LNCaP clone FGC (cell line): ENCODE measurements around the gene ZBP1.

ENCODE experiments used
- DNase-seq: peaks from one replicate; pipeline ENCODE4 v3.0.0-alpha.2; 2011; ENCODE audit warnings: low read depth
- H3K4me3 ChIP-seq: 2 replicates; pipeline ENCODE4 v1.5.1; 2011; ENCODE audit warnings: mild to moderate bottlenecking, low read depth, low read length, control low read depth
- TF ChIP-seq, protein P1 (sequence below): IDR thresholded peaks from 2 replicates; pipeline ENCODE4 v1.5.1; 2012; ENCODE audit warnings: mild to moderate bottlenecking; ENCODE audit not compliant: control insufficient read depth, insufficient read depth; ENCODE audit errors: extremely low read depth

ZBP1 gene

DNA sequence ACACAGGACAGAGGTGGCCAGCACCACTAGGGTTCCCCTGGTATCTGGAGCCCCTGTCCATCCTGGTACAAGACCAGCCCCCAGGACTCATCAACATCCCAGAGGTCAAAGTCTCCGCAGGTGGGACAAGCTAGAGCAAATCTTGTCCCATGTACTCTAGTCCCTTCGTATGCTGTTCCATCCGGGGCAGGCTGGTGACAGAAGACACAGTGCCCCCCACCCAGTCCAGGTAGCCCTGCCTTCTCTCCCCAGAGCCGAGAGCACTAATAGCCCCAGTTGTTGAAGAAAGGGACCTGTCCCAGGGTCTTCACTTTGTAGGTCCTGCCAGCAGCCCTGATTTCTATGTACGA lies 38.2 kb downstream of the ZBP1 start:
- no peak overlapping the region for H3K4me3 ChIP-seq

DNA sequence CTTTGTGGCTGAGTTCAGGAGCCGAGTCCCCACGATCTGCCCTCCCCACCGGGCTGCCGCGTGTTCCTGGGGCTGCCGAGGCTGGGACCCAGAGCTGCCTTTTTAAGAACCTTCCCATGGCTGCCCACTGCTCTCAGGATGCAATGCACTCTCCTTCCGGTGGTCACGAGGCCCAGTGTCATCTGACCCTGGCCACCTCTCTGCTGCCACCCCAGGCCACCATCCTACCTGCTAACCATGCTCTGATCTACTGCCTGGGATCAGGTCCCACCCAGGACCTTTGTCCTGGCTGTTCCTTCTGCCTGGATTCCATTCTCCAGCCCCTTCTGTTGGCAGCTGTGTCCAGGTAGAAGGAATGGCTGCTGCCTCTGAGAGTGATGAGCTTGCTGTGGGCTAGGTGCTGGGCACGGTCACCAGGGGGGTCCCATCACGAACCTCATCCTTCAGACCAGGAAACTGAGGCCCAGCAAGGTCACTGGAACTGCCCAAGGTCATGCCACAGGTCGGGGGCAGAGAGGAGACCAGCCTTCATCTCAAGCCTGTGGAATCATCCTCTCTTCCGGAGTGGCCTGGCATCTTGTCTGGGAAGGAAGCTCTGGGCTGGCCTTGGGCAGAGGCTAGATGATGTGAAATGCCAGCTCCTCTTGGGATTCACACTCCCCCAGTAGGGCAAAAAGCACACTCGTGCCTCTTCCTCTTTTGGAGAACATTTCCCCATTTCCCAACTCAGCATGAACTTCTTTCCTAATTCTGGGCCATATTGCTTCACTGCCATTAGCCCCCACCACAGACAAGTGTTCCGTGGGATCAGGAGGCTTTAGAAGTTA lies 38.8 kb downstream of the ZBP1 start:
- no peak for DNase-seq
- no peak overlapping the region for H3K4me3 ChIP-seq
- TF ChIP-seq, protein P1, sequence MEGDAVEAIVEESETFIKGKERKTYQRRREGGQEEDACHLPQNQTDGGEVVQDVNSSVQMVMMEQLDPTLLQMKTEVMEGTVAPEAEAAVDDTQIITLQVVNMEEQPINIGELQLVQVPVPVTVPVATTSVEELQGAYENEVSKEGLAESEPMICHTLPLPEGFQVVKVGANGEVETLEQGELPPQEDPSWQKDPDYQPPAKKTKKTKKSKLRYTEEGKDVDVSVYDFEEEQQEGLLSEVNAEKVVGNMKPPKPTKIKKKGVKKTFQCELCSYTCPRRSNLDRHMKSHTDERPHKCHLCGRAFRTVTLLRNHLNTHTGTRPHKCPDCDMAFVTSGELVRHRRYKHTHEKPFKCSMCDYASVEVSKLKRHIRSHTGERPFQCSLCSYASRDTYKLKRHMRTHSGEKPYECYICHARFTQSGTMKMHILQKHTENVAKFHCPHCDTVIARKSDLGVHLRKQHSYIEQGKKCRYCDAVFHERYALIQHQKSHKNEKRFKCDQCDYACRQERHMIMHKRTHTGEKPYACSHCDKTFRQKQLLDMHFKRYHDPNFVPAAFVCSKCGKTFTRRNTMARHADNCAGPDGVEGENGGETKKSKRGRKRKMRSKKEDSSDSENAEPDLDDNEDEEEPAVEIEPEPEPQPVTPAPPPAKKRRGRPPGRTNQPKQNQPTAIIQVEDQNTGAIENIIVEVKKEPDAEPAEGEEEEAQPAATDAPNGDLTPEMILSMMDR = 0 out of 2 replicates have a peak, but pooled peaks have one; percentile 11

More for the DNA sequence above, 38.2 kb downstream of the ZBP1 start:
- no peak for DNase-seq
- TF ChIP-seq, protein P1 = no peak

DNA sequence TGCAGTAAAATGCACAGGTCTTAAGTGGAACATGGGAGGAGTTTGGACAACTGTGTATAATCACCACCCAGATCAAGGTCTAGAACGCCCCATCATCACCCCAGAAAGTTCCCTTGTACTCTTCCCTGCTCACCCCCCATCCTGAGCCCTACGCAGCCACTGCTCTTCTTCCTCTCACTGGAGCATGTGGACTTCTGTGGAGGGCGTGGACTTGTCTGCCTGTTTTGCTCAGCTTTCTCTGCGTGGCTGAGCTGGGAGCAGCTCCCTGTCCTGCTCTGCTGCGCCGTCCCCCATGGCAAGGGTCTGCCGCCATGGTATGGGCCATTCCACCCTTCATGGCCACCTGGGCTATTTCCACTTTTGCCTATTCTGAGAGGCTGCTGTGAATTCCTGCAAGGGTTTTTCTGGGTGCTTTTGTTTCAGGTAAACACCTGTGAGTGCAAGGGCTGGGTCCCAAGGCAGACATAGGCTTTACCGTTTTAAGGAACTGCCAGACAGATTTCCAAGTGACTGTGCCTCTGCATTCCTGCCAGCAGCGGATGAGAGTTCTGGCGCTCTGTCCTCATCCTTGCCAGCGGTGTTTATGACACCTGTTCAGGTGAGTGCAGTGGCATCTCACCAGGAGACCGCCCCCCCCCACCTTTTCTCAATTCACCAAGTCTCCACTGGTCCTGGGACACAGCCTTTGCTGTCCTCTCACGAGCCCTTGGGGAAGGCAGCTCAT lies 39.6 kb downstream of the ZBP1 start:
- no peak for DNase-seq
- H3K4me3 ChIP-seq = no peak overlapping the region
- TF ChIP-seq, protein P1 = no peak

DNA sequence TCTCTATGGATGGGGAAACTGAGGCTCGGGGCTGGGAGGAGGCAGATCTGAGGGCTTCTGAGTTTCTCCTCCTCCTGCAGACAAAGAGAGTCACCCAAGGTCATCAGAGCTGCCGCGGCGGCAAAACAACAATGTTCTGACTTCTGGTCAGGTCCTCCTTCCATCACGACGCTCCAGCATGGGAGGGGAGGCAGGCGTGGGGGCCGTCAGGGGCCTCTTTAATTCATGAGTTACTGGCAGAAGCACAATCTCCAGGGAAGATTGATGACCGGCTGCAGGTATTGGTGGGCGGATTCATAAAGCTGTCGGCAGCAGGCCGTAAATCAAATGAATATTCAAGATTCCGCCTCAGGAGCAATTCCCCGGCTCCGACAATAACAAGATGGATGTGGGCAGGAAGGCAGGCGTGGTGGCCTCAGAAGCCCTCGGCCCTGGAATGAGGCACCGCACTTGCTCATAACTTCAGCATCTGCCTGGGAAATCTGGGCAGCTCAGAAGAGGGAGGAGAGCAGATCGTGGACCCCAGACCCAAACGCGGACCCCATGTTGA lies 40.3 kb downstream of the ZBP1 start:
- TF ChIP-seq, protein P1 = no peak
- DNase-seq = no peak
- no peak overlapping the region for H3K4me3 ChIP-seq

DNA sequence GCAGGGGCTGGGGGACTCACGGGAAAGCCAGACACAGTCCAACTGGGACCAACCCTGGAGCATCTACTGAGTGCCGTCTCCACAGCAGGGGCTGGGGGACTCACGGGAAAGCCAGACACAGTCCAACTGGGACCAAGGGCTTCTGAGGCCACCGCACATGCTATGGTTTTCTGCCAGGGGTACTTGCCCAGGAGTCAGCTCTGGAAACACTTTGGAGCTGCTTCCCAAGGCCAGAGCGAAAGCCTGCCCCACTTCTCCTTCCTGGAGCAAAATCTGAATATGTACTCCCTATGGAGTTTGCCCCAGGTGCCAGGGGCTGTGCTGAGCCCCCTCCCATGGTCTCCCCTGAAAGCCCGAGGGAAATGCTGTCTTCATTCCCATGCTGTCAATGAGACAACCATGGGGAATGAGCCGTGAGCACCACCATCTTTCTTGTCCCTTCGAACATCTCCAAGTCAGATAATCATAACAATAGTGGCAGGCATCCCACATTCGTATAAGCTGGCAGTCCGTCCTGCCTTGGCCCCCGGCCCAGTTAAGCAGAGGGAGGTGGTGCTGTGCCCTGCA lies 40.8 kb downstream of the ZBP1 start:
- no peak for DNase-seq

DNA sequence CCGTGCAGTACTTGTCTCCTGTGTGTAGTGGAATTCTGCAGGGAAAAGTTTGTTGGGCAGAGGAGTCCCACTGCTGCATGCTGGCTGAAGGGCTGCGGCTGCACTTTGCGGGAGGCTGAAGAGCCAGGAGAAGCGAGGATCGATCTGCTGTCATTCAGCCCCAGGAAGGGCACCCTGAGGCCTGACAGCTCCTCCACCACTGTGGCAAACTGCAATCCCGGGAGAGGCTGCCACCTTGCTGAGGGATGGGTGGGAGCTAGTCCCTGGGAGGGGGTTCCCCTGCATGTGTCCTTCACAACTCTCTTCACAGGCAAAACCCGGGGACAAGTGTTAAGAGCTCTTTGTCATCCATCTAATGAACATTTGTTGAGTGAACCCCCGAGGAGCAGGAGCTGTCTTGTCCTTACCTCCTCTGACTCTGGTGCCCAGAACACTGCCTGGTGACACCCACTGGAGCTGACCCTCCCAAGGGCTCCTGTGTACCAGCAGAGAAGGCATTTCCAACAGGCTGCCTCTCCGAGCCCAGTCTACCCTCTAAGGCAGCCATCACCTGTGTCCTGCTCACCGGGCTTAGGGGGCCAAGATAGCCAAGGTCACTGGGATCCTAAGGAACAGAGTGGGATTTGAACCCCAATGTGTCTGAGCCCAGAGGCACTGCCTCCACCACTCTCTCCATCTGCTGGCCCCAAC lies 41.6 kb downstream of the ZBP1 start:
- no peak overlapping the region for H3K4me3 ChIP-seq
- DNase-seq = no peak
- TF ChIP-seq, protein P1 = no peak

More for the DNA sequence above, 40.8 kb downstream of the ZBP1 start:
- TF ChIP-seq, protein P1 = no peak
- H3K4me3 ChIP-seq = no peak overlapping the region
